Measurements from ENCODE around the gene RWDD1.
"Not testable (repeated sequence)": the region's sequence is repeated elsewhere in the genome, so short reads cannot be mapped to it uniquely, and the experiment has no call there.

The RWDD1 gene

DNA sequence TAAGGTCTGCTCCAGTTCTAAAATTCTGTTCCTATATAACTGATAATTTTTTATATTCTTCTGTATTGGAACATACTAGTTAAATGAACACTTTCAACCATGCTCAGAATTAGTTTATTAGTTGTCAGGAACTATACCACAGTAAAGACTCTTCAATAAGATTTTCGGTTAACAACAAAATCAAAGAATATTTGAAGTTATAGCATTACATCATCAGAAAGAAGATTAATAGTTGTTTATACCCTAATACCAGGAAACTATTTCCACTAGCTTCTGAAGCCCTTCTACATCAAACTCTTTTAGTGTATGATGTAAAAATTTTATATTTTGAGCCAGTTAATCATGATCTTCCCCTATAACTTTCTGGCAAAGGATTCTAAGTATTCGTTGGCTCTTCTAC lies 11.2 kb upstream of the RWDD1 start:
- DNase-seq (ENCODE audit: extremely low read depth in 1 of 2, low read depth in 1 of 2): no peak

DNA sequence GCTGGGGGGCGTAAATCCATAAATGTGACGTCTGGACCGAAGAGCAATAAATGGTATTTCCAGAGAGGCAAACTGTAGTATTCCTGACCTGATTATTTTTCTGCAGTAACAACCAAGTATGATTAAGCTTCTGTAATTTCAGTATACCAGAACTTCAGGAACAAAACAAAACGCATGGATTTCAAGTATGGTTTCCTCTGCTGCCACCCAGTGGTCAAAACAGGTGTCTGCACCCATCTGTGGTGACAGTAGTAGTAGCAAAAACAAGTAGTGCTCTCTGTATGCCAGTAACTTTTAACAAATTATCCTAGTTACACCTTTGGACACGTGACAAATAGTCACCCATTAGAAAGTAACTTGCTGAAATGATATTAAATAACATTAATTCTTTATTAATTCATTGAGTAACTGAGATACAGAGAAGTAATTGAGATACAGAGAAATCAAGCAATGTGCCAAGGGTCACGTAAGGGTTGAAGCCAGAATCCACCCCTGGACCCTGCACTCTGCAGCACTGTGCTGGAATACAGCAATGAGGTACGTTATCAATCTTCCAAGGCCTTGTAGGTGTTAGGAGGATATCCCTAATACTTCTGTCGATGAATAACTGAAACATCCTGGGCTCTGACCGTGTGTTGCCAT lies 9.8 kb upstream of the RWDD1 start:
- DNase-seq (ENCODE audit: extremely low read depth in 1 of 2, low read depth in 1 of 2): peak; percentile 20 to 38

DNA sequence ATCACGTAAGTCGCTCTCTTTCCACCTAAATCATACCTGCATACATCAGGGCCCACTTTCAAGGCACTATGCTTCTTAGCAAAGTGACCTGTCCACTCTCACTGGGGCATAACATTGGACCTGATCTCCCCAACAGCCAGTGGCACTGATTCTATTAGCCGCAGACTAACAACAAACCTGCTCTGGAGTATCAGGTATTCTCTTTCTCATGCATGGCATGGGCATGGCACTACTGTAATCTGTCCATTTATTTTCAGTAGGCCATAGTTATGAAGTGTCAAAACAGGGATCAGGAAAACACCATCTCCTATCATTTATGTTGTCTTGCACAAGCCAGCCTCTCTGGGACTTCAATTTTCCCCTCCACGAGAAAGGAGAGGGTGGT lies 9.3 kb upstream of the RWDD1 start:
- DNase-seq (ENCODE audit: extremely low read depth in 1 of 2, low read depth in 1 of 2): no peak

DNA sequence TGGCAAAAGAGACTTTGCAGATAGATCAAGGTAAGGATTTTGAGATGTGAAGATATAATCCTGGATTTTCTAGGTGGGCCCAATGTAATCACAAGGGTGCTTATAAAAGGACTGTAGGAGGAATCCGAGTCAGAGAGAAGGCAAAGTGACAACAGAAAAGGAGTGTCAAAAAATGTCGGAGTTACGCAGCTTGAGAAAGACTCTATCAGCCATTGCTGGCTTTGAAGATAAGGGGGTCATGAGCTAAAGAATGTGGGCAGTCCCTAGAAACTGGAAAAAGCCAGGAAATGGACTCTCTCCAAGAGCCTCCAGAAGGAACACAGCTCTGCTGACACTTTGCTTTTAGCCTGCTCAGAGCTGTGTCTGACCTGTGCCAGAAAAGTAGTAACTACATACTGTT lies 8.7 kb upstream of the RWDD1 start:
- DNase-seq (ENCODE audit: extremely low read depth in 1 of 2, low read depth in 1 of 2): no peak

DNA sequence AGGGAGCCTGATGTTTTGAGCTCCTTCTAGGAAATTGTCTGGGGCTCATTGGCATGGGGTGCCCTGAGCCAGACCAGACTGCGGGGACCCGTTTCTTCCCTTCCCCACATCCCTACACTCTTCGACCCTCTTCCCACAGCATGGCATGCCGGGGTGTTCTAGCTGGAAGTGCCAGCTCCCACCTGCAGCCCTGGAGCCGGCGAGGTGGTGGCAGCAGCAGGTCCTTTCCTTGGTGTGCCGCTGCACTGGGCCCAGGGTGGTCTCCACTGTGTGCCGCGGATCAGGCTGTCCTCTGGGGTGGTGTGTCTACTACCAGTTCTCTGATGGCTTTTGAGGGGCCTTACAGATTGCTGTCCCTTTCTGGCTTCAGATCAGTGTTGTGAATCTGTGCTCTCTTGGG lies 7.5 kb upstream of the RWDD1 start:
- DNase-seq (ENCODE audit: extremely low read depth in 1 of 2, low read depth in 1 of 2): no peak

DNA sequence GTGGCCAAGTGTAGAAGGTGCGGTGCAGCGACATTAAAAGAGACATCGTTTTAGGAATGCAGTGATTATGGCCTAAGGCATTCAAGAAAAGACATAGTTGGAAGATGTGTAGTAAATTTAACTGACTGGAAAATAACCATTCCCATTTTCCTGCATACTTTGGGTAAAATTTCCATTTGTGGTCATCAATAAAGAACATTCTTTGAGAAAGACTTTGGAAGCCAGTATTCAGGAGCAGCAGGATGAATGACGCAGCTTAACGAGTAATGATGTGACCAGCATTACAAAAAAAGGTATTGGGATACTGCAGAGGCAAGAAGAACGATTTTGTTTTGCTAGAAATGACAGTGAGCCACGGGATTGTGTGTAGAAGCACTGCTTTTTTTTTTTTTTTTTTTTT lies 7.0 kb upstream of the RWDD1 start:
- DNase-seq (ENCODE audit: extremely low read depth in 1 of 2, low read depth in 1 of 2): no peak

DNA sequence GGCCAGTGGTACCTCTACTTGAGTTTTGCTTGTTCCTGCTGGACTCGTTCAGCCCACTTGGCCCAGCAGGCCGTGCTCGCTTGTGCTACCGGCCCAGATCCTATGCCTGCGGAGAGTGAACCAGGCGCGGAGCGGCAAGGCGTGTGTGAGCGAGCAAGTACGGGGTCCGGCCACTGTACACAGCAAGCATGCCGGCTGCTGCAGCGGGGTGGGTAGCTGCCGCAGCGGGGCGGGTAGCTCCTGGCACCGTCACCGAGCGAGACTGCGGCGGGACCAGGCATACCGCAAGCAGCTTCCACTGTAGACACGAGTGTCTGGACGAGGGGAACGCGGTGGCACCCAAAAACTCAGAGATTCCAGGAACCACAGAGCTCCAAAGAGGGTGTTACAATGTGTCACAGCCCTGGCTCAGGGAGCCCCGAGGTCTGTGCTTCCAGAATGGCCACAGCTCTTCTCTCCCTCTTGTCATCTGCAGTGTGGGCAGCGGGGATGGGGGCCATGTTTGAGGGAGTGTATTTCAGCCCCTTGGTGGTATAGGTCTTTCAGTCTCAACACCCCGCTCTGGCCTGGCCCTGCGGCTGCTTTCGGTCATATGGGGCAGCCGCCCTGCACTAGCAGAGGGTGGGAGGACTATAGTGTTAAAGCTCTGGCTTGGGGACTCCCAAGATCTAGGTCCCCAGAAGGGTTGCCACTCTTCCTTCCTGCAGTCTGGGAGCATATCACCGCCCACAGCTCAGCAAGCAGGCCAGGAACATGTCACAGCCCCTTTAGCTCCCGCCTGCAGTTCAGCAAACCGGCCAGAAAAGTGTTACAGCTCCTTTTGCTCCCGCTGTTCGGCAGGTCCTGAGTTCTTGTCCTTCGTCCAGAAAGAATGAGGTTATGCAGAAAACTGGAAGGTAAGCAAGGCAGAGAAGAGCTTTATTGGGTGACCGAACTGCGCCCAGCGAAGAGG lies 6.1 kb upstream of the RWDD1 start:
- no peak for DNase-seq (ENCODE audit: extremely low read depth in 1 of 2, low read depth in 1 of 2)

DNA sequence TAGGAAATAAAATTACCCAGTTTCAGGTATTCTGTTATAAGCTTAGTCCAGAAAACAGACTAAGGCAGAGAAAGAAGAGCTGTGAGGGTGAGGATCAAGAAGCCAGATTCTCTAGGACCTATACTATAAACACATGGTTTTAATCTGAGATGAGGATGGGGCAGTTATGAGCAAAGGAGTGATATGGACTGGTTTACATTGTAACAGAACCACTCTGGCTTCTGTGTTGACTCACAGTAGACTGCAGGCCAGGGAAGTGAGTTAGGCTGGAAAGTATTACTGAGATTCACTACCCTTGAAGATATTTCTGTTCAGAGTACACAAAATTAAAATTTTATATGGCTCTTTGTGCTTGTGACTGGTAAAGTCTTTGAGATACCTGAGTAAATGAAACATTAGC lies 3.2 kb upstream of the RWDD1 start:
- DNase-seq (ENCODE audit: extremely low read depth in 1 of 2, low read depth in 1 of 2): no peak

DNA sequence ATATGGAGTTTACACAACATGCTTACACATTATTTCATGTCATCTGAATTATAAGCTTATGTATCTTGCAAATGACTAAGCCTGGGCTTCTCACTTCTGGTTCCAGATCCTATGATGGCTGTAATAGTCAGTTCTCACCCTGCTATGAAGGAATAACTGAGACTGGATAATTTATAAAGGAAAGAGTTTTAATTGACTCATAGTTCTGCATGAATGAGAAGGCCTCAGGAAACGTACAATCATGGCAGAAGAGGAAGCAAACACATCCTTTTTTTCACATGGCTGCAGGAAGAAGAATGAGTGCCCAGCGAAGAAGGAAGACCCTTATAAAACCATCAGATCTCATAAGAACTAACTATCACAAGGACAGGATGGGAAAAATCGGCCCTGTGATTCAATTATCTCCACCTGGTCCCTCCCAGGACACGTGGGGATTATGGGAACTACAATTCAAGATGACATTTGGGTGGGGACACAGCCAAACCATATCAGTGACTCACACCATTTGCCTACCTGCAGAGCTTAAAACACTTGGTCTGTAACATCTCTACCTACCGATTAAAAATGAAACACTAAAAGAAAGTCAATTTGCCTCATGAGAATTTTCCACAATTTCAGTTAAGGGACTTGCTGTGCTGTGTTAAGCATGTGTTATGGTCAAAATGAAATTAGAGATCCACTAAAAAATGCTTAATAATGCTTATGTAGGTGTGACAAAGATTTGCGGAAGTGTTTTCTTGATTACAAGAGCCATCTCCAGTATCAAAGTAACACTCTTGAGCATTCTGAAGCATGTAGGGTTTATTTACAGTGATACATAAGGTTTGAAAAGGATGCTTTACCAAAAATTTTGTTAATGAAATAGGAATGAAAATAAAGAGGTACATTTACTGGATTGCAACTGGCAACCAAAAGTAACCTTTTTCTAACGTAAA lies 2.2 kb upstream of the RWDD1 start:
- DNase-seq (ENCODE audit: extremely low read depth in 1 of 2, low read depth in 1 of 2): no peak

DNA sequence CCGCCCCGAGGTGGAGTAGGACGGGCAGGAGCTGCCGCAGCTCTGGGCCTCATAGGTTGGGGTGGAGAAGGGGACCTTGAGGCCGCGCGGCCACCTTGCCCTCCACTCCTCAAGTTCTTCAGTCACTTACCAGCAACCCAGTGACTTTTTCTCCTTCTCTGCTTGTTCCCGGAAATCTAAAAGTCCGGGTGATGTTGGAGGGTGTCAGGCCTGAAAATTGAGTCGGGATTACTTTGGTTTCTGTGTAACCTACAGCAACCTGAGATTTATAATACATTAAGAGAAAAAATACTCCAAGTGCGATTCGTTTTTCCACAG lies 338 bp downstream of the RWDD1 start:
- DNase-seq (ENCODE audit: extremely low read depth in 1 of 2, low read depth in 1 of 2): no peak

DNA sequence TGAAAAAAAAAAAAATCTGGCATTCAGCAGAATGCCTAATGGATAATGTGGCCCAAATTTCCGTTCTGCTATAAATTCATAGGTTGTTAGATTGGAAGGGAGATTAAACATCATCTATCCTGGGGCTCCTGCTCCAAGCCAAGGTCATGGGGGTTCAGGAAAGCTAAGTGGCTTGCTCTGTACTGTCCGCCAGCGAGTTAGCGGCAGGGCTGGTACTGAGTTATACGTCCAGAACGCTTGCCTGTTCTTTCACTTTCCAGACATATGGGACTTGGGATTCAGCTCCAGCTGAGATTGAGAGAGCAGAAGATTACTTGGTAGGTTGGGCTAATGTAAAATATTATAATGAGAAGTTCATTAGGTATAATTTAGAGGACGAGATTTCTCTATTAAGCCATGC lies 858 bp downstream of the RWDD1 start:
- no peak for DNase-seq (ENCODE audit: extremely low read depth in 1 of 2, low read depth in 1 of 2)

DNA sequence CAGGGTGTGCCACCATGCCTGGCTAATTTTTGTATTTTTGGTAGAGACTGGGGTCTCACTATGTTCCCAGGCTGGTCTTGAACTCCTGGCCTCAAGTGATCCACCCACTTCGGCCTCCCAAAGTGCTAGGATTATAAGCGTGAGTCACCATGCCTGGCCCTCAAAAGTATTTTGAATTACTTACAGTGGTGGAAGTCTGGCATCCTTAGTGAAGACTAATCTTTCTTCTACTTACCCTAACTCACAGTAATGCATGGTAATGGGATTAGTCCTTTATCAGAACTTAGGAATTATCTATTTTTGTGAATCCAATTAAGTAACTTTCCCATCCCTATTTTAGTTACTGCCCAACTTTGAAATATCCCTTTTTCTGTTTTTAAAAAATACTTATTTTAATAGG lies 3.9 kb downstream of the RWDD1 start:
- no peak for DNase-seq (ENCODE audit: extremely low read depth in 1 of 2, low read depth in 1 of 2)

DNA sequence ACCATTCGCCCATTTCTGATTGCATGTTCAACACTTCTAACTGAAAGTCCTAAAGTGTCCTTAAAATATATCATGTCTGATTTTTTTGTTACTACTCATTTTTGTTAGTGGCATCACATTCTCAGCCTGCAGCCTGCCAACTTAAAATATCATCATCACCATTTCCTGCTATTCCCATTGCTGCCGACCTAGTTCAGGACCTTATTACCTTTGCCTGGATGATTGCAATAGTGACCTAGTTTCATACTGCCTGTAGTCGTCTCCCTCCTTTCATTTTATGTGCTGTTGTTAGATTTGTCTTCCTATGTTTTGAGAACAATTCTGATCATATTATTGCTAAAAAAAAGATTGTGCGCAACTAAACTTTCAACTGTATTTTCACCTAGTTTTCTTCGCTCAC lies 6.2 kb downstream of the RWDD1 start:
- DNase-seq (ENCODE audit: extremely low read depth in 1 of 2, low read depth in 1 of 2): no peak

DNA sequence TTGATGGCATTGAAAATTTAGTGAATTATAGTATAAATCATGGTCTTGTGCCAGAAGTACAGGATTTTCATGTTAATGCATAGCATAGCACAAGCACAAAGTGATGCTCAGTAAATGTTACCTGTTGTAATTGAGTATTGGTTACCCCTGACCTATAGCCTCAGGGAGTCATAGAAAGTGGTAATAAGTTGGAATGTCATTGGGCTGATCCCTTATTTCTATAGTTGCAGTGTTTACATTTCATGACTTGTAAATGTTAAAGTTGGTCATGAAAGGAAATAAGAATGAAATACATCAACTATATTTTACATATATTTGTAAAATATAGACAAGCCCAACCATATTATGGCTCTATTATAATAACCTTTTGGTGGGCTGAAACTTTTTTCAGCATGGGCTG lies 7.0 kb downstream of the RWDD1 start:
- no peak for DNase-seq (ENCODE audit: extremely low read depth in 1 of 2, low read depth in 1 of 2)

DNA sequence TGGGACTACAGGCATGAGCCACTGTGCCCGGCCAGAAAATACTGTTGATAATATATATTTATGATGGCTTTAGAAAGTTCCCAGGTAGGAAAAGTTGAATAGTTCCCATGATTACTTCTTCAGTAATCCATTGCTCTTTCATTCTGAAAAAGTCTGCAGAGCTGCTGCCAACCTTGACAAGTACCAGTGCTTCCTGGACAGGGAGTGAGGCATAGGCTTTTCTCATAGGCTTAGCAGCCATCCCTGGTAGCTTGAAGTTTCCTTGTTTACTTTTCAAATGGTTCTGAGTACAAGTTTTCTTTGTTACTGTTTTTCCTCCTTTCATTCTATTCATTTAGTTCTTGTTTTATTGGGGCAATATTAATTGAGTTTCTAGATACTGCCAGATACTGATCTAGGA lies 7.8 kb downstream of the RWDD1 start:
- no peak for DNase-seq (ENCODE audit: extremely low read depth in 1 of 2, low read depth in 1 of 2)

DNA sequence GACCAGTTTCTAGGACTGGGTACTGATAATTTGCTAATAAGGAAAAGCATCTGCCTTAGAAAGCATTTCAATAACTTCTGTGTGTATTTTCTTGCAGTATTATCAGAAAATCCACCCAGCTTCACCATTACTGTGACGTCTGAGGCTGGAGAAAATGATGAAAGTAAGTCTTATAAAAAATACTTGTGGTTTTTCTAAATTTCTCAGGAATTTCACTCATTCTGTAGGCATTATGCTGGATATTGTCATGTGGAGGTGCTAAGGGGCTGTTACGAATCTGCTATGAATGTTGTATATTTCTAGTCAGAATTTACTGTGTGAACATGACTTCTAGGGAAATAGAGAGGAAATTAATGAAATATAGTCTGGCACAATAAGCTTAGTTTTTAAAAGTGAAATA lies 8.9 kb downstream of the RWDD1 start:
- DNase-seq (ENCODE audit: extremely low read depth in 1 of 2, low read depth in 1 of 2): no peak

DNA sequence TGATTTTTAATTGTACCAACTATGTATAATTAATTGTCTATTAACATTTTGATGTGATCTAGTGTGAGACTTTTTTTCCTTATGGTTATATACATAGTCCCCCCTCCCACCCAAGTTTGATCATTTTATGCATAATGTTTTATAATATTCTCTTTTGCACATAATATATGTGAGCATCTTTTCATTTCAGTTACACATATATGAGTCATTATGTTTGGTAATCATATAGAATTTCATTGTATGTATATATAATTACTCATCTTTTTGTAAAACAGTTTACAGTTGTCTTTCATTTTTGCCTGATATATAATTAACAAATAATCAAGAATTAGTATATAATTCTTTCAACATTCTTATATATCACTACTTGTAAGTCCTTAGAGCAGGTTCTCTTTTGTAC lies 15.0 kb downstream of the RWDD1 start:
- no peak for DNase-seq (ENCODE audit: extremely low read depth in 1 of 2, low read depth in 1 of 2)

DNA sequence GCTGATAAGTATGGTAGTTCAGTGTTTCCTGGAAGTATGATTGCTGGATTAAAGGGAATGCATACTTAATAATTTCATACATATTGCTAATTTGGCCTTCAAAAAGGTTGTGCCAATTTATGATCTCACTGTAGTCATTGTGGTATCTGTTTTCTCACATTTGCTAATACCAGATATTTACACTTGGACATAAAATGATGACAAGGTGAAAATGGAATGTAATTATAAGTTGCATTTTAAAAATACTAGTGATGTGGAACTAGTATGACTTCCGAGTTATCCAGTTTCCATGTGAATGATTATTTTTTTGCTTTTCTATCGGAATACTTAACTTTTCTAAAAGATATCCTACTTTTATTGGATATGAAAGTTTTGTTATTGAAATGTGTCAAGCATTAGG lies 15.4 kb downstream of the RWDD1 start:
- no peak for DNase-seq (ENCODE audit: extremely low read depth in 1 of 2, low read depth in 1 of 2)

DNA sequence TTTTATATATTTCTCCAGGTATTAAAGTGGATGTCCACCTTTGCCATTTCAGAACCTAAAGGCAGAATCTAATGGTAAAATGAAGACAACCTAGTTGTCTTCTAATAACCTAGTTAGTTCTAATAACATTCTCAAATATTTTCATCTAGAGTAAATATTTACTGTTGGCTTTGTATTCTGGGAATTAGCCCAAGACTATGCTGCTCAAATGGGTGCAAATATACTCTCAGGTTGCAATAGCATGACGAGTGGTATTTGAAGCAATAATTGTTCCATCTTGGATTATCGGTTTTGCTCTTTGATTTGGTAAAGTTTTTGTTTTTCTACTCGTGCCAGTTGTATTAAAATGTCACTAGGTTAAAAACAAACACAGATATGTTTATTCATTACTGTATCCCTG lies 23.9 kb downstream of the RWDD1 start:
- DNase-seq (ENCODE audit: extremely low read depth in 1 of 2, low read depth in 1 of 2): no peak

DNA sequence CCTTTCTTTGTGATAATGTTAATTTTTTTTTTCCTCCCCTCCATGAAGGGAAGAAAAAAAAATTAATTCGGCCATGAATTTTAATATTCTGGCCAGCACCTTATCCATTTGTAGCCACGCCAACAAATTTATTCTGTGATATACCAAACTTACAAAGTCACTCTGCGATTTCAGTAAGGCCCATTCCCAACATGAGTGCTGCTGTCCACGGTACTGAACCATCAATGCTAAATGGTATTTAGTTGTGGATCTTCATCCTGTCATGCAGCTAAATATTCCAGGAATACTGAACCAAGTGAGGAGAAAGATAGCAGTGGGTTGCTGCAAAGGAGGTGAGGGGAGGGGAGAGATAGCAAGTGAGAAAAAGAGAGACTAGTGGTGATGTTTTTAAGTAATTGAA lies 25.5 kb downstream of the RWDD1 start:
- no peak for DNase-seq (ENCODE audit: extremely low read depth in 1 of 2, low read depth in 1 of 2)

DNA sequence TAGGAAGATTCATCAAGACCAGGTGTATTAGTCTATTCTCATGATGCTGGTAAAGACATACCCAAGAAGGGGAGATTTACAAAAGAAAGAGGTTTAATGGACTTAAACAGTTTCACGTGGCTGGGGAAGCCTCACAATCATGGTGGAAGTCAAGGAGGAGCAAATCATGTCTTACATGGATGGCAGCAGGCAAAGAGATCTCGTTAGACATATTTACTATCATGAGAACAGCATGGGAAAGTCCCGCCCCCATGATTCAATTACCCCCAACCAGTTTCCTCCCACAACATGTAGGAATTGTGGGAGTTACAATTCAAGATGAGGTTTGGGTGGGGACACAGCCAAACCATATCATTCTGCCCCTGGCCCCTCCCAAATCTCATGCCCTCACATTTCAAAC lies 32.6 kb downstream of the RWDD1 start:
- not testable (repeated sequence) for DNase-seq (ENCODE audit: extremely low read depth in 1 of 2, low read depth in 1 of 2)

DNA sequence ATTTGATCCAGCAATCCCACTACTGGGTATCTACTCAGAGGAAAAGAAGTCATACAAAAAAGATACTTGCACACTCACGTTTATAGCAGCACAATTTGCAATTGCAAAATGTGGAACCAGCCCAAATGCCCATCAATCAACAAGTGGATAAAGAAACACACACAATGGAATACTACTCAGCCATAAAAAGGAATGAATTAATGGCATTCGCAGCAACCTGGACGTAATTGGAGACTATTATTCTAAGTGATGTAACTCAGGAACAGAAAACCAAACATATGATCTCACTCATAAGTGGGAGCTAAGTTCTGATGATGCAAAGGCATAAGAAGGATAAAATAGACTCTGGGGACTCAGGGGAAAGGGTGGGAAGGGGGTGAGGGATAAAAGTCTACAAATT lies 33.6 kb downstream of the RWDD1 start:
- not testable (repeated sequence) for DNase-seq (ENCODE audit: extremely low read depth in 1 of 2, low read depth in 1 of 2)

Data from stimulated activated CD8-positive, alpha-beta memory T cell treated with anti-CD3 and anti-CD28 coated beads, Interleukin-7, amount 100 ng/mL, for 48 hours (primary cell).